ENCODE data around the gene DMPK. TPM values are rescaled to one million over a fixed set of nuclear protein-coding genes. Genes with fewer than 3 reads are reported as not detected.
"Not testable (repeated sequence)": the region's sequence is repeated elsewhere in the genome, so short reads cannot be mapped to it uniquely, and the experiment has no call there.

DMPK gene
- total and polyA plus RNA-seq, 2 experiments from 2014 or later = 15.3 to 26.6 TPM

DNA sequence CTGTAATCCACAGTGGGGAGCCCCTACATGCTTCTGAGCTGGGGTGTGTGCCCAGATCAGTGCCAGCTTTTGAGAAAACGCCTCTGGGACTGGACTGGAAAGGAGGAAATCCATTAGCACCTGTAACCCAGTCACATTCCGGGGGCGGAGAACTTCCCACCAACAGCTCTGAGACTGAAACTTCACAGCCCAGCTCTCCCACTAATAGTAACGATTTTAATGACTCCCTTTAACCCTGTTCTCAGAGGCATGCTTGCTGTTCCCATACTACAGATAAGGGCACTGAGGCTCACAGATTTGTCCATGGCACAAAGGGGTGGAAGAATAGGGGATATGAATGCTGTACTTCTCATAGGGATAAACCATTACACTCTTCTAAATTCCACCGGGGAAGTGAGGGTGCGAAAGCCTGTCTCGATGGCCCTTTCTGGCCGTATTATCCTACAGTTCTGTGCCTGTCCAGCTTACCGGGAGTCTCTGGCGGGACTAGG is 52.4 kb downstream of the DMPK start:
- Histone ChIP-seq H3K27ac (peak overlapping the region; percentile 19; the same call in 1 of the 2 replicates), H3F3A (ENCODE audit: insufficient read depth) (no peaks in the 10 kb centered on the region), H3K9me2 (ENCODE audit: insufficient read depth) (no peaks in the 10 kb centered on the region), H3K4me1 (ENCODE audit: insufficient read depth) (peaks cover 5% of the 10 kb centered on the region; the same call in 1 of the 2 replicates), H3K36me3 (ENCODE audit: low read depth) (no peaks in the 10 kb centered on the region), H3K79me2 (ENCODE audit: insufficient read depth) (peaks cover 59% of the 10 kb centered on the region), H2AFZ (peak overlapping the region; percentile 88), H3K4me2 (ENCODE audit: unreplicated experiment) (peak overlapping the region; percentile 95), H3K4me3 (peak overlapping the region; percentile 90), H4K20me1 (ENCODE audit: insufficient read depth) (no peaks in the 10 kb centered on the region), H3K27me3 (replicated peaks; ENCODE audit: insufficient read depth) (no peaks in the 10 kb centered on the region), H3K9ac (peak overlapping the region; percentile 87), H3K9me3 (ENCODE audit: low read depth) (no peaks in the 10 kb centered on the region)
- no peak for TF ChIP-seq EZH2 (IDR thresholded peaks at IDR 0.05; ENCODE audit: insufficient read depth, poor library complexity, severe bottlenecking)
- no peak for TF ChIP-seq EZH2phosphoT487 (IDR thresholded peaks at IDR 0.05; ENCODE audit: insufficient read depth, low read depth)
- WGBS, 2 experiments (ENCODE audit: low coverage in 1 of 2, low lambda C conversion rate in 2 of 2, missing lambda C conversion rate in 2 of 2) = 13 to 14% methylated on average over 10 of the region's 10 CpGs
- in situ Hi-C loops (cut with MboI) = no loop called here
- DNase-seq = peak; percentile 42

DNA sequence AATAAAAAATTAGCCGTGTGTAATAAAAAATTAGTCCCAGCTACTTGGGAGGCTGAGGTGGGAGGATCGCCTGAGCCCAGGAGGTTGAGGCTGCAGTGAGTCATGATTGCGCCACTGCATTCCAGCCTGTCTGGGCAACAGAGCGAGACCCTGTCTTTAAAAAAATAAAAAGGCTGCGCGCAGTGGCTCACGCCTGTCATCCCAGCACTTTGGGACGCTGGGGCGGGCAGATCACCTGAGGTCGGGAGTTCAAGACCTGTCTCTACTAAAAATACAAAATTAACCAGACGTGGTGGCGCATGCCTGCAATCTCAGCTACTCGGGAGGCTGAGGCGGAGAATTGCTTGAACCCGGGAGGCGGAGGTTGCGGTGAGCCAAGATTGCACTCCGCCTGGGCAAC is 53.6 kb downstream of the DMPK start:
- H3F3A ChIP-seq (ENCODE audit: insufficient read depth); H3K4me2 ChIP-seq (ENCODE audit: unreplicated experiment); H3K9me2 ChIP-seq (ENCODE audit: insufficient read depth); H3K27ac ChIP-seq; H2AFZ ChIP-seq; H3K36me3 ChIP-seq (ENCODE audit: low read depth); in situ Hi-C loops (cut with MboI); H3K4me3 ChIP-seq; H3K27me3 ChIP-seq (replicated peaks; ENCODE audit: insufficient read depth); DNase-seq; H3K9me3 ChIP-seq (ENCODE audit: low read depth); H3K9ac ChIP-seq; H4K20me1 ChIP-seq (ENCODE audit: insufficient read depth): not testable (repeated sequence)
- Histone ChIP-seq H3K79me2 (ENCODE audit: insufficient read depth) (peaks cover 71% of the 10 kb centered on the region), H3K4me1 (ENCODE audit: insufficient read depth) (peaks cover 10% of the 10 kb centered on the region; the same call in 1 of the 2 replicates)
- 93 to 94% methylated on average over 18 of the region's 18 CpGs for WGBS, 2 experiments (ENCODE audit: low coverage in 1 of 2, low lambda C conversion rate in 2 of 2, missing lambda C conversion rate in 2 of 2)

DNA sequence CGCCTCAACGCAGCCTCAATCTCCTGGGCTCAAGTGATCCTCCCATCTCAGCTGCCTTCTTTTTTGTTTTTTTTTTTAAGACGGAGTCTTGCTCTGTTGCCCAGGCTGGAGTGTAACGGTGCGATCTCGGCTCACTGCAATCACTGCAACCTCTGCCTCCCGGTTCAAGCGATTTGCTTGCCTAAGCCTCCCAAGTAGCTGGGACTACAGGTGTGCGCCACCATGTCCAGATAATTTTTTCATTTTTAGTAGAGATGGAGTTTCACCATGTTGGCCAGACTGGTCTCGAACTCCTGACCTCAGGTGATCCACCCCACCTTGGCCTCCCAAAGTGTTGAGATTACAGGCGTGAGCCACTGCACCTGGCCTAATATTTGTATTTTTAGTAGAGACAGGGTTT is 62.2 kb downstream of the DMPK start:
- DNase-seq; H3K4me2 ChIP-seq (ENCODE audit: unreplicated experiment); H3K9ac ChIP-seq; H3K4me3 ChIP-seq; H4K20me1 ChIP-seq (ENCODE audit: insufficient read depth); H3K9me2 ChIP-seq (ENCODE audit: insufficient read depth); H3K36me3 ChIP-seq (ENCODE audit: low read depth); H2AFZ ChIP-seq; in situ Hi-C loops (cut with MboI); H3K27ac ChIP-seq; H3K9me3 ChIP-seq (ENCODE audit: low read depth); H3K27me3 ChIP-seq (replicated peaks; ENCODE audit: insufficient read depth): not testable (repeated sequence)
- Histone ChIP-seq H3F3A (ENCODE audit: insufficient read depth) (peaks cover 34% of the 10 kb centered on the region), H3K4me1 (ENCODE audit: insufficient read depth) (peaks cover 28% of the 10 kb centered on the region), H3K79me2 (ENCODE audit: insufficient read depth) (peaks cover 77% of the 10 kb centered on the region)
- 97 to 98% methylated on average over 9 to 11 of the region's 11 CpGs for WGBS, 2 experiments (ENCODE audit: low coverage in 1 of 2, low lambda C conversion rate in 2 of 2, missing lambda C conversion rate in 2 of 2)

Other genes with a start within 250 kb of the DMPK start
- gene OPA3, start 197.7 kb downstream of the DMPK start, total RNA-seq (2014; rRNA removed; shearing (Covaris generic)) = 5.3 and 10.6 TPM in 2 replicates
- gene OPA3, start 197.7 kb downstream of the DMPK start, polyA plus RNA-seq (2016; fragmentation: Nextera tagmentation; extraction: Ambion mirVana) = 11.8 and 11.9 TPM in 2 replicates
- gene GPR4, start 180.3 kb downstream of the DMPK start, total RNA-seq (2014; rRNA removed; shearing (Covaris generic)) = 0.32 TPM in 1 of 2 replicates, not detected in the other
- gene GPR4, start 180.3 kb downstream of the DMPK start, polyA plus RNA-seq (2016; fragmentation: Nextera tagmentation; extraction: Ambion mirVana) = 0.51 and 1.6 TPM in 2 replicates
- gene EML2, start 143.1 kb downstream of the DMPK start, total RNA-seq (2014; rRNA removed; shearing (Covaris generic)) = 24.4 and 27.5 TPM in 2 replicates
- 6.6 and 8.3 TPM in 2 replicates for gene EML2, start 143.1 kb downstream of the DMPK start, polyA plus RNA-seq (2016; fragmentation: Nextera tagmentation; extraction: Ambion mirVana)
- not detected in 2 replicates for gene GIPR, start 114.3 kb downstream of the DMPK start, total RNA-seq (2014; rRNA removed; shearing (Covaris generic))
- gene GIPR, start 114.3 kb downstream of the DMPK start, polyA plus RNA-seq (2016; fragmentation: Nextera tagmentation; extraction: Ambion mirVana) = not detected in 2 replicates
- 129 and 152 TPM in 2 replicates for gene SNRPD2, start 90.5 kb downstream of the DMPK start, total RNA-seq (2014; rRNA removed; shearing (Covaris generic))
- gene SNRPD2, start 90.5 kb downstream of the DMPK start, polyA plus RNA-seq (2016; fragmentation: Nextera tagmentation; extraction: Ambion mirVana) = 544 and 545 TPM in 2 replicates
- 8.6 and 13.2 TPM in 2 replicates for gene QPCTL, start 89.8 kb downstream of the DMPK start, total RNA-seq (2014; rRNA removed; shearing (Covaris generic))
- 7.4 and 7.6 TPM in 2 replicates for gene QPCTL, start 89.8 kb downstream of the DMPK start, polyA plus RNA-seq (2016; fragmentation: Nextera tagmentation; extraction: Ambion mirVana)
- gene FBXO46, start 51.6 kb downstream of the DMPK start, total RNA-seq (2014; rRNA removed; shearing (Covaris generic)) = 6.3 and 9.1 TPM in 2 replicates
- 3.1 and 3.3 TPM in 2 replicates for gene FBXO46, start 51.6 kb downstream of the DMPK start, polyA plus RNA-seq (2016; fragmentation: Nextera tagmentation; extraction: Ambion mirVana)
- not detected in 2 replicates for gene MEIOSIN, start 49.1 kb downstream of the DMPK start, total RNA-seq (2014; rRNA removed; shearing (Covaris generic))
- gene MEIOSIN, start 49.1 kb downstream of the DMPK start, polyA plus RNA-seq (2016; fragmentation: Nextera tagmentation; extraction: Ambion mirVana) = not detected in 2 replicates
- gene SIX5, start 13.2 kb downstream of the DMPK start, total RNA-seq (2014; rRNA removed; shearing (Covaris generic)) = 14.4 and 16.8 TPM in 2 replicates
- 6.1 and 8.2 TPM in 2 replicates for gene SIX5, start 13.2 kb downstream of the DMPK start, polyA plus RNA-seq (2016; fragmentation: Nextera tagmentation; extraction: Ambion mirVana)
- gene DMWD, start 10.4 kb upstream of the DMPK start, total RNA-seq (2014; rRNA removed; shearing (Covaris generic)) = 32.2 and 32.6 TPM in 2 replicates
- 11.5 and 14.5 TPM in 2 replicates for gene DMWD, start 10.4 kb upstream of the DMPK start, polyA plus RNA-seq (2016; fragmentation: Nextera tagmentation; extraction: Ambion mirVana)
- gene RSPH6A, start 32.8 kb upstream of the DMPK start, total RNA-seq (2014; rRNA removed; shearing (Covaris generic)) = not detected in 2 replicates
- gene RSPH6A, start 32.8 kb upstream of the DMPK start, polyA plus RNA-seq (2016; fragmentation: Nextera tagmentation; extraction: Ambion mirVana) = not detected in 2 replicates
- 28.1 and 81.4 TPM in 2 replicates for gene SYMPK, start 80.7 kb upstream of the DMPK start, total RNA-seq (2014; rRNA removed; shearing (Covaris generic))
- 14.8 and 17.8 TPM in 2 replicates for gene SYMPK, start 80.7 kb upstream of the DMPK start, polyA plus RNA-seq (2016; fragmentation: Nextera tagmentation; extraction: Ambion mirVana)
- not detected in 2 replicates for gene FOXA3, start 81.8 kb upstream of the DMPK start, total RNA-seq (2014; rRNA removed; shearing (Covaris generic))
- not detected in 2 replicates for gene FOXA3, start 81.8 kb upstream of the DMPK start, polyA plus RNA-seq (2016; fragmentation: Nextera tagmentation; extraction: Ambion mirVana)
- gene IRF2BP1, start 103.7 kb upstream of the DMPK start, total RNA-seq (2014; rRNA removed; shearing (Covaris generic)) = 39.3 and 53.8 TPM in 2 replicates
- 7.8 and 8.6 TPM in 2 replicates for gene IRF2BP1, start 103.7 kb upstream of the DMPK start, polyA plus RNA-seq (2016; fragmentation: Nextera tagmentation; extraction: Ambion mirVana)
- 3.5 and 7.7 TPM in 2 replicates for gene MYPOP, start 120.1 kb upstream of the DMPK start, total RNA-seq (2014; rRNA removed; shearing (Covaris generic))
- 1.2 and 1.6 TPM in 2 replicates for gene MYPOP, start 120.1 kb upstream of the DMPK start, polyA plus RNA-seq (2016; fragmentation: Nextera tagmentation; extraction: Ambion mirVana)
- not detected in 2 replicates for gene NANOS2, start 132.3 kb upstream of the DMPK start, total RNA-seq (2014; rRNA removed; shearing (Covaris generic))
- gene NANOS2, start 132.3 kb upstream of the DMPK start, polyA plus RNA-seq (2016; fragmentation: Nextera tagmentation; extraction: Ambion mirVana) = not detected in 2 replicates
- not detected in 2 replicates for gene NOVA2, start 191.4 kb upstream of the DMPK start, total RNA-seq (2014; rRNA removed; shearing (Covaris generic))
- gene NOVA2, start 191.4 kb upstream of the DMPK start, polyA plus RNA-seq (2016; fragmentation: Nextera tagmentation; extraction: Ambion mirVana) = not detected in 2 replicates
- 6.9 and 9.0 TPM in 2 replicates for gene CCDC61, start 213.0 kb upstream of the DMPK start, total RNA-seq (2014; rRNA removed; shearing (Covaris generic))
- gene CCDC61, start 213.0 kb upstream of the DMPK start, polyA plus RNA-seq (2016; fragmentation: Nextera tagmentation; extraction: Ambion mirVana) = 1.6 and 2.6 TPM in 2 replicates
- not detected in 2 replicates for gene PGLYRP1, start 240.6 kb upstream of the DMPK start, total RNA-seq (2014; rRNA removed; shearing (Covaris generic))
- not detected in 2 replicates for gene PGLYRP1, start 240.6 kb upstream of the DMPK start, polyA plus RNA-seq (2016; fragmentation: Nextera tagmentation; extraction: Ambion mirVana)